Measurements from ENCODE around the gene HIBADH.

Gene HIBADH

DNA sequence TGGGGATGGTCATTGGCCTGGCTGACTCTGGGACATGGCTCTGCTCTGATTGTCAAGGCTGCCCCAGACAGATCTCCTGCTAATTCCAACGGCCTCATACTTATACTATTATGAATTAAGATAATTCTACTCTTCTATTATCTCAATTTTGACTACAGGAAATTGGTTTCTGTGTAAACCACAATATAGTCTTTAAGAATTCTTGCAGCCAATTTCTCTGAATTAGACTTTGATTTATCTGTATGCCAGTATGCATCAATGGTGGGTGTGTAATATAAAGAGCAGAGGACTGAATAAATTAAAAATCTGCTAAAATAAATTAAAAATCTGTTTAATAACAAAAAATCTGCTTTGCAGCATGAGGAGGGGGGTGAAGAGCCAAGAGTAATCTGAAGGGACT lies 27.0 kb downstream of the HIBADH start:
- H3K27ac ChIP-seq = no peak overlapping the region
- H3K27me3 ChIP-seq = no peaks in the 10 kb centered on the region
- TF ChIP-seq, protein P1, sequence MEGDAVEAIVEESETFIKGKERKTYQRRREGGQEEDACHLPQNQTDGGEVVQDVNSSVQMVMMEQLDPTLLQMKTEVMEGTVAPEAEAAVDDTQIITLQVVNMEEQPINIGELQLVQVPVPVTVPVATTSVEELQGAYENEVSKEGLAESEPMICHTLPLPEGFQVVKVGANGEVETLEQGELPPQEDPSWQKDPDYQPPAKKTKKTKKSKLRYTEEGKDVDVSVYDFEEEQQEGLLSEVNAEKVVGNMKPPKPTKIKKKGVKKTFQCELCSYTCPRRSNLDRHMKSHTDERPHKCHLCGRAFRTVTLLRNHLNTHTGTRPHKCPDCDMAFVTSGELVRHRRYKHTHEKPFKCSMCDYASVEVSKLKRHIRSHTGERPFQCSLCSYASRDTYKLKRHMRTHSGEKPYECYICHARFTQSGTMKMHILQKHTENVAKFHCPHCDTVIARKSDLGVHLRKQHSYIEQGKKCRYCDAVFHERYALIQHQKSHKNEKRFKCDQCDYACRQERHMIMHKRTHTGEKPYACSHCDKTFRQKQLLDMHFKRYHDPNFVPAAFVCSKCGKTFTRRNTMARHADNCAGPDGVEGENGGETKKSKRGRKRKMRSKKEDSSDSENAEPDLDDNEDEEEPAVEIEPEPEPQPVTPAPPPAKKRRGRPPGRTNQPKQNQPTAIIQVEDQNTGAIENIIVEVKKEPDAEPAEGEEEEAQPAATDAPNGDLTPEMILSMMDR (IDR thresholded peaks at IDR 0.05) = no peak
- no peaks in the 10 kb centered on the region for H3K36me3 ChIP-seq
- no peaks in the 10 kb centered on the region for H3K9me3 ChIP-seq
- no peak overlapping the region for H3K4me3 ChIP-seq (ENCODE audit: low read depth in 1 of 2, low read length in 1 of 2)
- no peaks in the 10 kb centered on the region for H3K4me1 ChIP-seq (ENCODE audit: control insufficient read depth in 1 of 2, insufficient read depth in 1 of 2, low read depth in 1 of 2, low read length in 1 of 2)

DNA sequence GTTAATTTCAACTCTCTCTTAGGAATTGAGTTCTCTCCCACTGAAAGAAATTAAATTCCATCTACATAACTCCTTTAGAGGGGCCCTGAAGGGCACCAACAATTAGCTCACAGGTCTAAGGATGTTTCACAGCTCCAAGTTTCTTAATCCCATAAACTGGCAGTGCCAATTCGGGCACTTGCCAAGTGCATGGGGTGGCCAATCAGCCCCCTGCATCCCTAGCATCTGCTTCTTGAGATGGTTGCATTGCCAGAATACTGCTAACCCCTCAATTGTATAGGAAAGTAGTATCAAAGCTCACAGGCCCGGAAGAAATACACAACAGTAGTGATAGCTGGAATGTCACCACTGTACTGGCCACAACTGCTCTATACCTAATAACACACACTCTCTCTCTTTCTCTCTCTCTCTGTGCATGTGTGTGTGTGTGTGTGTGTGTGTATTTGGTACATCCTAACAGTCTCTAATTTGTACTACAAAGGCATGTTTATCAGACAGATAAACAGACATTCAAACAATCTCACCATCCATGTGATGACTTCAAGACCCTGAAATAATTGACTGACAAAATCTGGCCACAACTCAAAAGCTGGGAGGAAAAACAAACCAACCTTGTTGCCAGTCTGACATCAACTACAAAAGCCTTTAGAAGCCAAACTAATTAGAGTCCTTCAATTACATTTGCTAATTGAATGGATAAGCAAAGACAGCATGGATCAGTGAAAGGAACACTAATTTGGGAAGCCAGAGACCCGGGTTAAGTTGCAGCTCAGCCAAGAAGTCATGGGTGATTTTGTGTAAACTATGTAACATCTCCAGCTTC lies 27.8 kb downstream of the HIBADH start:
- Histone ChIP-seq H3K27ac (no peak overlapping the region), H3K4me1 (ENCODE audit: control insufficient read depth in 1 of 2, insufficient read depth in 1 of 2, low read depth in 1 of 2, low read length in 1 of 2) (no peaks in the 10 kb centered on the region), H3K27me3 (no peaks in the 10 kb centered on the region), H3K4me3 (ENCODE audit: low read depth in 1 of 2, low read length in 1 of 2) (no peak overlapping the region), H3K36me3 (no peaks in the 10 kb centered on the region), H3K9me3 (no peaks in the 10 kb centered on the region)
- TF ChIP-seq, protein P1 (IDR thresholded peaks at IDR 0.05) = no peak

DNA sequence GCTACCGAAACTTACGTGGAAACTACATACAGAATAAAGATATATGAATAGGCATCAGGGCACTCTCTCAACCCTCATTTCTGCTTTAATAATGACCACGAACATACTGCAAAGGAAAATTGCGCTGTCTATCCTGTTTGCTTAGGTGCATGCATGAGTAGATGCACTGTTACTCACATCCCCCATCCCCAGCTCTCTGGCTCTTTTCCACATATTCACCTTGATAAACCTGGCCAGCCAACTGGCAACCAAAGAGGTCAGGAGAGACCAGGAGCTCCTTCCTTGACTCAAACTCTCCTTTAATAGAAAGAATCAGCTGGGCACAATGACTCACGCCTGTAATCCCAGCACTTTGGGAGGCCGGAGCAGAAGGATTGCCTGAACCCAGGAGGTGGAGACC lies 29.6 kb downstream of the HIBADH start:
- TF ChIP-seq, protein P1 (IDR thresholded peaks at IDR 0.05) = no peak
- Histone ChIP-seq H3K36me3 (no peaks in the 10 kb centered on the region), H3K4me1 (ENCODE audit: control insufficient read depth in 1 of 2, insufficient read depth in 1 of 2, low read depth in 1 of 2, low read length in 1 of 2) (no peaks in the 10 kb centered on the region), H3K9me3 (no peaks in the 10 kb centered on the region), H3K27ac (no peak overlapping the region), H3K27me3 (no peaks in the 10 kb centered on the region), H3K4me3 (ENCODE audit: low read depth in 1 of 2, low read length in 1 of 2) (no peak overlapping the region)

DNA sequence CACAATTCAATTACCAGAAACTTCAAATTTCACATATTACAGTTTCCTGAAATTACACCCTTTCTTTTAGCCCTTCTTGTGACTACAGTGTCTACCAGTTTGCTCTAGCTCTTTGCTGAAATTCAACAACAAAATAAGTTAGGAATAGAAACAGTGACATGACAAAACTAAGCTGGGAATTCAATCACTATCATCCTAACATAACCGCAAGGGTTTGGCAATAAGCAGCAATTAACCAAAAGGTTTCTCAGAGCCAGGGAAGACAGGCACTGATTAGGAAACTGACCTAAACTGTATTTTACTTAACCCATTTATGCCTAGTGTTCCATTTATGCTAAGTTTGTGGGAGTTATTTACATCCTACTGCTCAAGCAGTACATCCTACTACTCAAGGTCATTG lies 31.3 kb downstream of the HIBADH start:
- Histone ChIP-seq H3K27ac (no peak overlapping the region), H3K9me3 (no peaks in the 10 kb centered on the region), H3K36me3 (no peaks in the 10 kb centered on the region), H3K27me3 (no peaks in the 10 kb centered on the region), H3K4me3 (ENCODE audit: low read depth in 1 of 2, low read length in 1 of 2) (no peak overlapping the region), H3K4me1 (ENCODE audit: control insufficient read depth in 1 of 2, insufficient read depth in 1 of 2, low read depth in 1 of 2, low read length in 1 of 2) (no peaks in the 10 kb centered on the region)
- TF ChIP-seq, protein P1 (IDR thresholded peaks at IDR 0.05) = no peak

DNA sequence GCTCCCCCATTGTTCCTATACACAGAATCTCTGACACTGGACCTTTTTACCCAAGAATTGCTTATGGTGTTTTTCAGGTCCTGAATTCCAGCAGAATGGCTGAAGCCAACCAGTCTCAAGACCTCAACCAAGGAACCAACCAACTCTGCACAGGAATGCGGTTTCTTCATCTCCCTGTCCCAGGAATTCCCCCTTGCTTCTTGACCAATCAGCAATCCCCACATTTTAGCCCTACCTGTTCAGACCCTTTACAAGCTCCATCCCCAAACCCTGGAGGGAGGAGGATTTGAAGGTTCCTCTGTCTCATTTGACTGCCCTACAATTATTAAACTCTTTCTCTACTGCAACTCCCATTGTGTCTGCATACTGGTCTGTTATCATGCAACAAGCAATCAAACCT lies 35.5 kb downstream of the HIBADH start:
- TF ChIP-seq, protein P1 (IDR thresholded peaks at IDR 0.05) = no peak
- no peaks in the 10 kb centered on the region for H3K27me3 ChIP-seq
- no peaks in the 10 kb centered on the region for H3K4me1 ChIP-seq (ENCODE audit: control insufficient read depth in 1 of 2, insufficient read depth in 1 of 2, low read depth in 1 of 2, low read length in 1 of 2)
- no peaks in the 10 kb centered on the region for H3K36me3 ChIP-seq
- no peaks in the 10 kb centered on the region for H3K9me3 ChIP-seq
- no peak overlapping the region for H3K27ac ChIP-seq
- H3K4me3 ChIP-seq (ENCODE audit: low read depth in 1 of 2, low read length in 1 of 2) = no peak overlapping the region

Measured in neutrophil (primary cell).